GM12878 (cell line): ENCODE results near the gene ZNF81. TPM values are rescaled to one million over a fixed set of nuclear protein-coding genes. Genes with fewer than 3 reads are reported as not detected.
"Not testable (repeated sequence)": the region's sequence is repeated elsewhere in the genome, so short reads cannot be mapped to it uniquely, and the experiment has no call there.

Source experiments
- ATAC-seq: fragments of 200-7000 bp; cut with Tn5 transposase; 3 replicates; pipeline ENCODE4 v1.9.1; 2020; ENCODE audit warnings: mild to moderate bottlenecking, moderate library complexity
- BruUV-seq: library from RNA; stranded (reverse); fragments of 400-500 nt; replicated peaks from 2 replicates; lab custom pipeline; 2021; lab: Mats Ljungman, UMichigan
- CTCF ChIA-PET: fragments of 300-600 bp; sonication (Branson Sonifier 250); formaldehyde crosslinking; extraction: SDS; loops from one replicate; lab custom pipeline; 2021; ENCODE audit warnings: inconsistent platforms; lab: Yijun Ruan, JAX
- POLR2A ChIA-PET: fragments of 350-600 bp; formaldehyde crosslinking; extraction: SDS; loops from one replicate; lab custom pipeline; 2021; ENCODE audit warnings: inconsistent platforms; lab: Charles Lee
- RAD21 ChIA-PET: fragments of 300-600 bp; sonication (Branson Sonifier 250); formaldehyde crosslinking; loops from one replicate; lab custom pipeline; 2023; ENCODE audit warnings: antibody characterized with exemption; ENCODE audit not compliant: unreplicated experiment; lab: Charles Lee
- SMC1A ChIA-PET: fragments of 300-600 bp; sonication (Branson Sonifier 250); formaldehyde crosslinking; loops from one replicate; lab custom pipeline; 2023; ENCODE audit not compliant: unreplicated experiment, uncharacterized antibody; lab: Charles Lee
- DNase-seq: peaks from one replicate; pipeline ENCODE4 v3.0.0-alpha.2; 2011; ENCODE audit warnings: low read depth, low spot score
- FAIRE-seq: peaks from 3 replicates; lab custom pipeline; 2011; peaks lifted over from hg19 to GRCh38; lab: Jason Lieb, UNC
- H2AFZ ChIP-seq: 2 replicates; pipeline ENCODE4 v1.6.0; 2011; ENCODE audit warnings: low read depth, low read length, control low read depth; ENCODE audit not compliant: control insufficient read depth
- H3K27ac ChIP-seq: 2 replicates; pipeline ENCODE4 v1.5.1; 2011; ENCODE audit warnings: control low read depth; ENCODE audit not compliant: control insufficient read depth, insufficient read depth
- H3K27me3 ChIP-seq, 2 experiments: replicated peaks in 1 of 2; 2 replicates each; pipeline versions ENCODE4 v1.6.0 to v1.6.1; 2011; ENCODE audit warnings: low read length in 1 of 2; ENCODE audit not compliant: control insufficient read depth in 2 of 2, insufficient read depth in 2 of 2
- H3K36me3 ChIP-seq, 2 experiments: 2 replicates each; pipeline ENCODE4 v1.5.1; 2011; ENCODE audit warnings: low read length in 1 of 2; ENCODE audit not compliant: control insufficient read depth in 2 of 2, insufficient read depth in 2 of 2
- H3K4me1 ChIP-seq: 2 replicates; pipeline ENCODE4 v1.6.1; 2011; ENCODE audit warnings: mild to moderate bottlenecking, low read length, moderate library complexity, mixed read lengths; ENCODE audit not compliant: control insufficient read depth, insufficient read depth
- H3K4me2 ChIP-seq: 2 replicates; pipeline ENCODE4 v1.6.0; 2011; ENCODE audit warnings: control low read depth; ENCODE audit not compliant: control insufficient read depth, insufficient read depth
- H3K4me3 ChIP-seq: fragments of 200-600 bp; sonication (generic); 2 replicates; pipeline ENCODE4 v1.5.1; 2016
- H3K79me2 ChIP-seq: 2 replicates; pipeline ENCODE4 v1.6.0; 2011; ENCODE audit warnings: low read length; ENCODE audit not compliant: control insufficient read depth, insufficient read depth
- H3K9ac ChIP-seq: 2 replicates; pipeline ENCODE4 v1.8.0; 2011; ENCODE audit warnings: low read length, control low read depth, mixed read lengths; ENCODE audit not compliant: control insufficient read depth, insufficient read depth
- H3K9me3 ChIP-seq: replicated peaks from 3 replicates; pipeline ENCODE4 v1.5.1; 2011; ENCODE audit warnings: mild to moderate bottlenecking, low read length; ENCODE audit not compliant: control insufficient read depth, insufficient read depth
- H4K20me1 ChIP-seq: 2 replicates; pipeline ENCODE4 v1.6.0; 2011; ENCODE audit not compliant: control insufficient read depth, insufficient read depth
- ATF7 ChIP-seq: fragments of 450-650 bp; IDR thresholded peaks from 2 replicates; pipeline ENCODE4 v1.6.1; 2016; ENCODE audit warnings: low read depth, mild to moderate bottlenecking
- BMI1 ChIP-seq: fragments of 450-650 bp; IDR thresholded peaks from 2 replicates; pipeline ENCODE4 v1.6.1; 2016; ENCODE audit warnings: mild to moderate bottlenecking, moderate library complexity, borderline replicate concordance
- HDAC6 ChIP-seq: fragments of 200-600 bp; sonication (generic); IDR thresholded peaks from one replicate; pipeline ENCODE4 v1.8.0; 2017; ENCODE audit warnings: antibody characterized with exemption; ENCODE audit not compliant: unreplicated experiment
- SPI1 ChIP-seq: IDR thresholded peaks from 2 replicates; pipeline ENCODE4 v1.6.1; 2011; ENCODE audit warnings: low read depth, mild to moderate bottlenecking, low read length, moderate library complexity, borderline replicate concordance; ENCODE audit not compliant: insufficient read depth
- WGBS: methylation state at CpG from one replicate; pipeline ENCODE4 v1.1.6; 2016; ENCODE audit warnings: low lambda C conversion rate; ENCODE audit not compliant: insufficient replicate concordance, insufficient coverage; ENCODE audit errors: missing lambda C conversion rate; 5-methylcytosine and 5-hydroxymethylcytosine counted together
- in situ Hi-C: fragments of 300-500 bp; cut with MboI; formaldehyde crosslinking; loops from 9 replicates; pipeline ENCODE4 v1.14.3; 2018; ENCODE audit warnings: mixed read lengths
- intact Hi-C: fragments of 100-400 bp; cut with micrococcal nuclease; formaldehyde crosslinking; loops from one replicate; pipeline ENCODE4 v1.14.2; 2022; ENCODE audit not compliant: unreplicated experiment
- polyA plus RNA-seq, 11 experiments: library from polyadenylated mRNA; depleted of rRNA in 4 of 11; unstranded in 6 of 11; stranded (reverse) in 5 of 11; fragments of >200 nt; fragmentation: Nextera tagmentation in 4 of 11; fragmentation: Illumina TruSeq in 1 of 11; extraction: Ambion mirVana in 4 of 11; extraction: Trizol in 1 of 11; gene quantifications; 1 replicate in 1 of 11; 2 replicates in 10 of 11; pipeline versions ENCODE4 v1.2.1 to v1.2.3, GENCODE V29; 2011 to 2016; ENCODE audit warnings: inconsistent platforms in 2 of 11, missing spikeins in 2 of 11, low read depth in 1 of 11
- total RNA-seq, 4 experiments: library from RNA; depleted of rRNA in 3 of 4; stranded (reverse); fragments of >200 nt in 3 of 4; fragmentation: Illumina TruSeq in 1 of 4; extraction: Trizol in 1 of 4; gene quantifications; 2 replicates each; pipeline versions ENCODE4 v1.2.1 to v1.2.3, GENCODE V29; 2013 to 2021
- TF ChIP-seq, protein P1 (sequence below), 3 experiments: IDR thresholded peaks in 2 of 3; conservative IDR thresholded peaks in 1 of 3; 2 replicates each; pipeline ENCODE4 v1.5.1; 2011; ENCODE audit warnings: low read depth in 3 of 3, low read length in 3 of 3, mild to moderate bottlenecking in 3 of 3, control low read depth in 2 of 3, moderate library complexity in 2 of 3, inconsistent platforms in 1 of 3, mixed read lengths in 1 of 3; ENCODE audit not compliant: control insufficient read depth in 2 of 3, insufficient read depth in 1 of 3; ENCODE audit errors: extremely low read depth in 1 of 3

The ZNF81 gene
- total and polyA plus RNA-seq, 10 of the 15 experiments (the other 5 are each of a cell fraction or from before 2014, with no cell fraction given), result 3.4 to 7.2 (median 4.4) TPM

- TF ChIP-seq HDAC6, result no peak
- TF ChIP-seq, protein P1, sequence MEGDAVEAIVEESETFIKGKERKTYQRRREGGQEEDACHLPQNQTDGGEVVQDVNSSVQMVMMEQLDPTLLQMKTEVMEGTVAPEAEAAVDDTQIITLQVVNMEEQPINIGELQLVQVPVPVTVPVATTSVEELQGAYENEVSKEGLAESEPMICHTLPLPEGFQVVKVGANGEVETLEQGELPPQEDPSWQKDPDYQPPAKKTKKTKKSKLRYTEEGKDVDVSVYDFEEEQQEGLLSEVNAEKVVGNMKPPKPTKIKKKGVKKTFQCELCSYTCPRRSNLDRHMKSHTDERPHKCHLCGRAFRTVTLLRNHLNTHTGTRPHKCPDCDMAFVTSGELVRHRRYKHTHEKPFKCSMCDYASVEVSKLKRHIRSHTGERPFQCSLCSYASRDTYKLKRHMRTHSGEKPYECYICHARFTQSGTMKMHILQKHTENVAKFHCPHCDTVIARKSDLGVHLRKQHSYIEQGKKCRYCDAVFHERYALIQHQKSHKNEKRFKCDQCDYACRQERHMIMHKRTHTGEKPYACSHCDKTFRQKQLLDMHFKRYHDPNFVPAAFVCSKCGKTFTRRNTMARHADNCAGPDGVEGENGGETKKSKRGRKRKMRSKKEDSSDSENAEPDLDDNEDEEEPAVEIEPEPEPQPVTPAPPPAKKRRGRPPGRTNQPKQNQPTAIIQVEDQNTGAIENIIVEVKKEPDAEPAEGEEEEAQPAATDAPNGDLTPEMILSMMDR (IDR thresholded peaks at IDR 0.05 in 2 of 3, conservative IDR thresholded peaks at IDR 0.05 in 1 of 3; ENCODE audit: control insufficient read depth in 2 of 3, extremely low read depth in 1 of 3, insufficient read depth in 1 of 3, low read depth in 3 of 3, low read length in 3 of 3), result no peak
Measured at GRCh38 chrX:47918274-47918673, 81.6 kb downstream of the ZNF81 start (continued).

- ChIA-PET RAD21 (no interaction called here), POLR2A (no interaction called here), CTCF (no interaction called here), SMC1A (interaction anchor here (1.6 kb wide), 1 partner anchor 14 kb away, joined by 5 read pairs; no protein-coding TSS in a partner anchor)
- 0% methylated on average over 2 of the region's 2 CpGs for WGBS
- intact Hi-C loops, result no loop called here
- H3K9ac ChIP-seq, result no peak overlapping the region
- DNase-seq (no peak), FAIRE-seq (no peak), ATAC-seq (peak; percentile 47; the same call in 2 of the 3 replicates)
- no peaks in the 10 kb centered on the region for H3K9me3 ChIP-seq
- H3K4me1 ChIP-seq, result no peaks in the 10 kb centered on the region
- H3K27me3 ChIP-seq, result no peaks in the 10 kb centered on the region
- no peak overlapping the region for H3K27ac ChIP-seq
- TF ChIP-seq ATF7 (peak; percentile 30; the same call in 1 of the 2 replicates), SPI1 (peak; percentile 69; the same call in 1 of the 2 replicates), BMI1 (no peak)
- H4K20me1 ChIP-seq, result no peaks in the 10 kb centered on the region
- no peaks in the 10 kb centered on the region for H3K36me3 ChIP-seq
- no peaks in the 10 kb centered on the region for H3K79me2 ChIP-seq
- BruUV-seq, result no TSS peak
- no peak overlapping the region for H3K4me3 ChIP-seq
- no peak overlapping the region for H2AFZ ChIP-seq
- in situ Hi-C loops, result no loop called here
- no peak overlapping the region for H3K4me2 ChIP-seq
Measured at GRCh38 chrX:47927212-47927611, 90.5 kb downstream of the ZNF81 start.

DNA sequence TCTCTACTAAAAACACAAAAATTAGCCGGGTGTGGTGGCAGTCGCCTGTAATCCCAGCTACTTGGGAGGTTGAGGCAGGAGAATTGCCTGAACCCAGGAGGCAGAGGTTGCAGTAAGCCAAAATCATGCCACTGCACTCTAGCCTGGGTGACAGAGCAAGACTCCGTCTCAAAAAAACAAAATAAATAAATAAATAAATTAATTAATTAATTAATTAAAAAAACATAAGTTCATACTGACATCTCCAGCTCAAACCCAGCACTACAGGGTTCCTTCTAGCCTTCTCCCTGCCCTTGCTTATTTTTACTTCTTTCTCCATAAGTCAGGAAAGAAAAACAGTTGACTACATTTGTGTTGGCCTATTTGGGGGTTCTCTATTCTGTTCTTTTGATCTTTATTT, 95.3 kb downstream of the ZNF81 start:
- H3K27me3 ChIP-seq, H4K20me1 ChIP-seq, H3K27ac ChIP-seq, POLR2A ChIA-PET, H3K4me2 ChIP-seq, H3K4me1 ChIP-seq, H3K9me3 ChIP-seq, CTCF ChIA-PET, FAIRE-seq, H3K36me3 ChIP-seq, RAD21 ChIA-PET, H3K79me2 ChIP-seq, BruUV-seq, H2AFZ ChIP-seq, DNase-seq, ATAC-seq, H3K4me3 ChIP-seq, H3K9ac ChIP-seq, intact Hi-C loops, in situ Hi-C loops: not testable (repeated sequence)
- 67% methylated on average over 3 of the region's 3 CpGs for WGBS
- SMC1A ChIA-PET, result interaction anchor here (0.7 to 1.0 kb wide), 2 partner anchors 9 to 10 kb away, joined by 3 read pairs; no protein-coding TSS in a partner anchor
